OCI-M2 (cell line): ENCODE results near the gene ST8SIA5.

ENCODE experiments used
- DNase-seq: peaks from one replicate; lab custom pipeline; 2025; ENCODE audit not compliant: unreplicated experiment; lab: John Stamatoyannopoulos, UW

Gene ST8SIA5

GRCh38 chr18:46630160-46630559 is 126.7 kb downstream of the ST8SIA5 start:
- no peak for DNase-seq

- DNase-seq: no peak
These were observed 127.5 kb downstream of the ST8SIA5 start for GRCh38 chr18:46629361-46629760.

GRCh38 chr18:46628206-46628605 is 128.6 kb downstream of the ST8SIA5 start:
- no peak for DNase-seq

GRCh38 chr18:46627136-46627535 is 129.7 kb downstream of the ST8SIA5 start:
- DNase-seq: no peak

GRCh38 chr18:46625069-46625468 is 131.8 kb downstream of the ST8SIA5 start:
- no peak for DNase-seq

- no peak for DNase-seq
These were observed 132.7 kb downstream of the ST8SIA5 start for GRCh38 chr18:46624127-46624526.

- DNase-seq: no peak
These were observed 133.3 kb downstream of the ST8SIA5 start for GRCh38 chr18:46623541-46623940.

GRCh38 chr18:46622999-46623398 is 133.9 kb downstream of the ST8SIA5 start:
- no peak for DNase-seq

- no peak for DNase-seq
These were observed 134.4 kb downstream of the ST8SIA5 start for GRCh38 chr18:46622451-46622850.

- DNase-seq: no peak
These were observed 135.0 kb downstream of the ST8SIA5 start for GRCh38 chr18:46621871-46622270.

- no peak for DNase-seq
These were observed 135.6 kb downstream of the ST8SIA5 start for GRCh38 chr18:46621111-46621766.

- no peak for DNase-seq
These were observed 137.3 kb downstream of the ST8SIA5 start for GRCh38 chr18:46619559-46619958.
